Activated CD8-positive, alpha-beta T cell treated with anti-CD3 and anti-CD28 coated beads for 36 hours (primary cell): ENCODE measurements around the gene KLHL17. TPM values are rescaled to one million over a fixed set of nuclear protein-coding genes. Genes with fewer than 3 reads are reported as not detected.
"Not testable (repeated sequence)": the region's sequence is repeated elsewhere in the genome, so short reads cannot be mapped to it uniquely, and the experiment has no call there.

ENCODE experiments used
- ATAC-seq: fragments of 200-7000 bp; cut with Tn5 transposase; one replicate; pipeline ENCODE4 v1.10.0; 2021; ENCODE audit warnings: mild to moderate bottlenecking, moderate library complexity
- CTCF ChIA-PET: fragments of 350-600 bp; sonication (Branson Sonifier 250); formaldehyde crosslinking; loops from one replicate; lab custom pipeline; 2021; ENCODE audit warnings: antibody characterized with exemption; lab: Charles Lee
- POLR2A ChIA-PET: fragments of 350-600 bp; sonication (Branson Sonifier 250); formaldehyde crosslinking; loops from one replicate; lab custom pipeline; 2021; ENCODE audit warnings: antibody characterized with exemption; lab: Charles Lee
- DNase-seq: peaks from one replicate; pipeline ENCODE4 v3.0.0-alpha.2; 2020
- H3K27ac Mint-ChIP-seq: one replicate; pipeline ENCODE4 v1.8.0; 2021; ENCODE audit warnings: mild to moderate bottlenecking, mixed read lengths
- H3K27me3 Mint-ChIP-seq: one replicate; pipeline ENCODE4 v1.8.0; 2021; ENCODE audit warnings: mixed read lengths
- H3K36me3 Mint-ChIP-seq: one replicate; pipeline ENCODE4 v1.8.0; 2021; ENCODE audit warnings: low read depth, mixed read lengths
- H3K4me1 Mint-ChIP-seq: one replicate; pipeline ENCODE4 v1.8.0; 2021; ENCODE audit warnings: low read depth, mixed read lengths
- H3K4me3 Mint-ChIP-seq: one replicate; pipeline ENCODE4 v1.8.0; 2021; ENCODE audit warnings: mild to moderate bottlenecking, moderate library complexity, mixed read lengths
- H3K9me3 Mint-ChIP-seq: one replicate; pipeline ENCODE4 v1.8.0; 2021; ENCODE audit warnings: mixed read lengths
- intact Hi-C: fragments of 100-400 bp; cut with micrococcal nuclease; formaldehyde crosslinking; loops from one replicate; pipeline ENCODE4 v1.10.0; 2022
- total RNA-seq, 2 experiments: library from RNA; stranded (reverse); gene quantifications; one replicate each; pipeline ENCODE4 v1.2.3, GENCODE V29; 2021
- TF ChIP-seq, protein P1 (sequence below): fragments of 200-600 bp; IDR thresholded peaks from one replicate; pipeline ENCODE4 v1.8.0; 2022; ENCODE audit warnings: antibody characterized with exemption, mild to moderate bottlenecking

The KLHL17 gene
- total RNA-seq, 2 experiments from 2014 or later = 27.8 to 31.2 TPM

DNA sequence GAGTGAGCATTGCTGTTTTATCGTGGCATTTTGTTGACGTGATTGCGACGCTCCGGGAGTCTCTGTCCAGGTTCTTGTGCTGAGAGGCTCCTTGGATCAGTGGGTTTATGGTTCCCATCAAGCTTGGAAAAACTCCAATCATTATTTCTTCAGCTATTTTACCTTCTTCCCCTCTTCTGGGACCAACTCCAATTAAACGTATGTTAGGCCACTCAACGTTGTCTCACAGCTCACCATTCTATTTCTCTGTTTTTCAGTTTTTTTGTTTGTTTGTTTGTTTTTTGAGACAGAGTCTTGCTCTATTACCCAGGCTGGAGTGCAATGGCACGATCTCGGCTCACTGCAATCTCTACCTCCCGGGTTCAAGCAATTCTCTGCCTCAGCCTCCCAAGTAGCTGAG is 31.5 kb downstream of the KLHL17 start:
- Mint-ChIP-seq H3K36me3 (no peaks in the 10 kb centered on the region), H3K27ac (peak overlapping the region; percentile 42), H3K27me3 (peaks cover 31% of the 10 kb centered on the region), H3K4me1 (peaks cover 20% of the 10 kb centered on the region), H3K9me3 (peaks cover 4% of the 10 kb centered on the region), H3K4me3 (no peak overlapping the region)
- POLR2A ChIA-PET = interaction anchor here (0.9 to 2.1 kb wide), 3 partner anchors 11 to 73 kb away, joined by 3 to 6 read pairs (median 4); partner anchors contain the start of gene NOC2L
- CTCF ChIA-PET = interaction anchor here (3.9 to 4.2 kb wide), 2 partner anchors 8 to 11 kb away, joined by 29 to 37 read pairs; no protein-coding TSS in a partner anchor
- intact Hi-C loops = no loop called here
- DNase-seq (no peak), ATAC-seq (no peak)
- TF ChIP-seq, protein P1, sequence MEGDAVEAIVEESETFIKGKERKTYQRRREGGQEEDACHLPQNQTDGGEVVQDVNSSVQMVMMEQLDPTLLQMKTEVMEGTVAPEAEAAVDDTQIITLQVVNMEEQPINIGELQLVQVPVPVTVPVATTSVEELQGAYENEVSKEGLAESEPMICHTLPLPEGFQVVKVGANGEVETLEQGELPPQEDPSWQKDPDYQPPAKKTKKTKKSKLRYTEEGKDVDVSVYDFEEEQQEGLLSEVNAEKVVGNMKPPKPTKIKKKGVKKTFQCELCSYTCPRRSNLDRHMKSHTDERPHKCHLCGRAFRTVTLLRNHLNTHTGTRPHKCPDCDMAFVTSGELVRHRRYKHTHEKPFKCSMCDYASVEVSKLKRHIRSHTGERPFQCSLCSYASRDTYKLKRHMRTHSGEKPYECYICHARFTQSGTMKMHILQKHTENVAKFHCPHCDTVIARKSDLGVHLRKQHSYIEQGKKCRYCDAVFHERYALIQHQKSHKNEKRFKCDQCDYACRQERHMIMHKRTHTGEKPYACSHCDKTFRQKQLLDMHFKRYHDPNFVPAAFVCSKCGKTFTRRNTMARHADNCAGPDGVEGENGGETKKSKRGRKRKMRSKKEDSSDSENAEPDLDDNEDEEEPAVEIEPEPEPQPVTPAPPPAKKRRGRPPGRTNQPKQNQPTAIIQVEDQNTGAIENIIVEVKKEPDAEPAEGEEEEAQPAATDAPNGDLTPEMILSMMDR = no peak

DNA sequence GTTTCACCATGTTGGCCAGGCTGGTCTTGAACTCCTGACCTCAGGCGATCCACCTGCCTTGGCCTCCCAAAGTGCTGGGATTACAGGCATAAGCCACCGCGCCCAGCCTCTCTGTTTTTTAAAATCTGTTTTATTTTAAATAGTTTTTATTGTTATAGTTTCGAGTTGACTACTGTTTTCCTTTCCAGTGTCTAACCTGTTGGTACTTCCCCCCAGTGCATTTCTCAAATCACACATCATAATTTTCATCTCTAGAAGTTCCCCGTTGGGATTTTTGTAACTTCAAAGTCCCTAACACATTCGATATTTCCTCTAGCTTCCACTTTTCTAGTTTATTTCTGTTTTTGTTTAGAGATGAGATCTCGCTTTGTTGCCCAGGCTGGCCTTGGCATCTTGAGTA is 32.0 kb downstream of the KLHL17 start:
- H3K4me3 Mint-ChIP-seq = no peak overlapping the region

DNA sequence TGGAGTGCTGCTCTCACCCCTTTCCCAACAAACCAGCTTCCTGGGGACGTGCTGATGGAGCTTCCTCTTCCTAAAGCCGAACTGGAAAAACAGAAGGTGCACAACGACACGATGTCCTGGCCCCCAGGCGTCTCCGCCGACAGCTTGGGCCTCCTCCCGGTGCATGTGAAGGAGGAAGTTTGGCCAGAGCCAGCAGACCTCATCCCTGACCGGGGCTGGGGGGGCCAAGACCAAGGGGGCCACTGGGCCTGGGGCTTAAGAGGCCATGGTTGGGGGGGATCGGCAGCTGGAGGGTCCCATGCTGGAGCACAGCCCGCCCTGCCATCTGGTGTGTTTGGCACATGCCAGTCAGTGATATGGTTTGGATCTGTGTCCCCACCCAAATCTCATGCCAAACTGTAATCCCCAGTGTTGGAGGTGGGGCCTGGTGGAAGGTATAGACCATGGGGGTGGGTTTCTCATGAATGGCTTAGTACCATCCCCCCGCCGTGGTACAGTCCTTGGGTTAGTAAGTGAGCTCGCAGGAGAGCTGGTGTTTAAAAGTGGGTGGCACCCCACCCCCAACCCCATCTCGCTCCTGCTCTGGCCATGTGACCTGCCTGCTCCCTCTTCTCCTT is 33.1 kb downstream of the KLHL17 start:
- Mint-ChIP-seq H3K4me1 (peaks cover 22% of the 10 kb centered on the region), H3K27ac (no peak overlapping the region), H3K4me3 (no peak overlapping the region), H3K36me3 (no peaks in the 10 kb centered on the region), H3K27me3 (peaks cover 39% of the 10 kb centered on the region), H3K9me3 (peaks cover 4% of the 10 kb centered on the region)
- ATAC-seq = no peak
- no peak for DNase-seq
- POLR2A ChIA-PET = interaction anchor here (2.1 kb wide), 1 partner anchor 34 kb away, joined by 6 read pairs; the partner anchor contains the start of gene NOC2L
- TF ChIP-seq, protein P1 = no peak
- CTCF ChIA-PET = interaction anchor here (1.0 to 4.2 kb wide), 7 partner anchors 9 to 129 kb away, joined by 3 to 37 read pairs (median 4); partner anchors contain the start of gene ISG15
- intact Hi-C loops = no loop called here

More for the DNA sequence above, 32.0 kb downstream of the KLHL17 start:
- Mint-ChIP-seq H3K27me3 (peaks cover 36% of the 10 kb centered on the region), H3K4me1 (peaks cover 22% of the 10 kb centered on the region), H3K36me3 (no peaks in the 10 kb centered on the region), H3K27ac (peak overlapping the region; percentile 42), H3K9me3 (peaks cover 4% of the 10 kb centered on the region)
- CTCF ChIA-PET = interaction anchor here (1.0 to 4.2 kb wide), 5 partner anchors 9 to 71 kb away, joined by 3 to 37 read pairs (median 7); partner anchors contain the start of gene ISG15
- TF ChIP-seq, protein P1 = no peak
- DNase-seq (no peak), ATAC-seq (peak; percentile 48)
- intact Hi-C loops = no loop called here
- POLR2A ChIA-PET = interaction anchor here (0.9 to 2.1 kb wide), 3 partner anchors 12 to 72 kb away, joined by 3 to 6 read pairs (median 4); partner anchors contain the start of gene NOC2L

DNA sequence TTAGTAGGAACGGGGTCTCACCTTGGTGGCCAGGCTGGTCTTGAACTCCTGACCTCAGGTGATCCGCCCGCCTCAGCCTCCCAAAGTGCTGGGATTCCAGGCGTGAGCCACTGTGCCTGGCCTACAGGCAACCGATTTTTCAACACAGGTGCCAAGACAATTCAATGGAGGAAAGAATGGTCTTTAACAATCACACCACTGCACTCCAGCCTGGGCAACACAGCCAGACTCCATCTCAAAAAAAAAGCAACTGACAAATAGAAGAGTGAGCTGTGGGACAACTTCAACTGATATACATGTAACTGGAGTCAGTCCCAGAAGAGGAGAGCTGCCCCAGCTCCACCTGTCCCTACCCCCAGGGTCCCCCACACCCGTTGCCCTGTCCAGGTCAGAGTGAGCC is 34.2 kb downstream of the KLHL17 start:
- Mint-ChIP-seq H3K27me3 (peaks cover 32% of the 10 kb centered on the region), H3K4me1 (peaks cover 22% of the 10 kb centered on the region)
- intact Hi-C loops, DNase-seq, H3K4me3 Mint-ChIP-seq, ATAC-seq, H3K27ac Mint-ChIP-seq, H3K9me3 Mint-ChIP-seq, H3K36me3 Mint-ChIP-seq: not testable (repeated sequence)
- CTCF ChIA-PET = interaction anchor here (1.2 to 4.2 kb wide), 5 partner anchors 8 to 128 kb away, joined by 3 to 37 read pairs (median 7); no protein-coding TSS in a partner anchor
- POLR2A ChIA-PET = interaction anchor here (0.6 to 0.7 kb wide), 2 partner anchors 63 to 765 kb away, joined by 3 read pairs; no protein-coding TSS in a partner anchor

DNA sequence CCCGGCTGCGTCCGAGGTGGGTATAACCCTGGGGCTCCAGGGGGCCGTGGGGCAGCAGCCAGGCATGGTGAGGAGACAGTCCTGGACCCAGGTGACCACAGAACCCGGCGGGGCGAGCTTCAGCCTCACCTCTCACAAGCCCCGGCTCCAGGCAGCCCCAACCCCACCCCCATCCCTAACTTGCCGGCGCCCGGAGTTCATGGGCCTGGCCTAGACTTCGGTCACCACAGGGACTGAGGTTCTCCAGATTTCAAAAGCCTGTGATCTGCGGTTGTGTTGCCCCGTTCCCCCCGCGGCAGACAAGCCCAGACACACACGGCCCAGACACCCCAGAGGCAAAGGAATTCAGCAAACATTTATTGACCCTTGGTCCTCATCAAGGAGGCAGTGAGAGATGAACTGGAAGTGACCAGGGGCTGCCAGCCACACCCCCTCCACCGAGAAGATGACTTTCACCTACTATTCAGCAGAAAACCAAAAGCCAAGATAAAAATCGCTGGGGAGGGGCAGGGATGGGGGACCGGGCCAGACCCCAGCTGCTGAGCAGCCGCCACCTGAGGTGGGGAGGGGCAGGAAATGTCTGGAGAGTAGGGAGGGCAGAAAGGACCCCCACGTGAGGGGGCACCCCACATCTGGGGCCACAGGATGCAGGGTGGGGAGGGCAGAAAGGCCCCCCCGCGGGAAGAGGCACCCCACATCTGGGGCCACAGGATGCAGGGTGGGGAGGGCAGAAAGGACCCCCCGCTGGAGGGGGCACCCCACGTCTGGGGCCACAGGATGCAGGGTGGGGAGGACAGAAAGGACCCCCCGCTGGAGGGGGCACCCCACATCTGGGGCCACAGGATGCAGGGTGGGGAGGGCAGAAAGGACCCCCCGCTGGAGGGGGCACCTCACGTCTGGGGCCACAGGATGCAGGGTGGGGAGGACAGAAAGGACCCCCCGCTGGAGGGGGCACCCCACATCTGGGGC is 35.6 kb downstream of the KLHL17 start:
- Mint-ChIP-seq H3K9me3 (peaks cover 4% of the 10 kb centered on the region), H3K4me3 (no peak overlapping the region), H3K27me3 (peaks cover 28% of the 10 kb centered on the region), H3K4me1 (peaks cover 26% of the 10 kb centered on the region), H3K27ac (no peak overlapping the region), H3K36me3 (peaks cover 2% of the 10 kb centered on the region)
- CTCF ChIA-PET = interaction anchor here (4.2 kb wide), 1 partner anchor 12 kb away, joined by 37 read pairs; no protein-coding TSS in a partner anchor
- no peak for ATAC-seq
- no peak for DNase-seq
- intact Hi-C loops = no loop called here
- POLR2A ChIA-PET = interaction anchor here (0.7 to 1.4 kb wide), 3 partner anchors 10 to 13 kb away, joined by 3 to 4 read pairs (median 3); no protein-coding TSS in a partner anchor
- TF ChIP-seq, protein P1 = no peak
